CD4-positive, alpha-beta T cell treated with Interleukin-17A for 1 hour (primary cell): Measurements from ENCODE around the gene PGLYRP3.

Experiments
- DNase-seq: peaks from one replicate; pipeline ENCODE4 v3.0.0-alpha.2; 2020

The PGLYRP3 gene, protein sequence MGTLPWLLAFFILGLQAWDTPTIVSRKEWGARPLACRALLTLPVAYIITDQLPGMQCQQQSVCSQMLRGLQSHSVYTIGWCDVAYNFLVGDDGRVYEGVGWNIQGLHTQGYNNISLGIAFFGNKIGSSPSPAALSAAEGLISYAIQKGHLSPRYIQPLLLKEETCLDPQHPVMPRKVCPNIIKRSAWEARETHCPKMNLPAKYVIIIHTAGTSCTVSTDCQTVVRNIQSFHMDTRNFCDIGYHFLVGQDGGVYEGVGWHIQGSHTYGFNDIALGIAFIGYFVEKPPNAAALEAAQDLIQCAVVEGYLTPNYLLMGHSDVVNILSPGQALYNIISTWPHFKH

DNA sequence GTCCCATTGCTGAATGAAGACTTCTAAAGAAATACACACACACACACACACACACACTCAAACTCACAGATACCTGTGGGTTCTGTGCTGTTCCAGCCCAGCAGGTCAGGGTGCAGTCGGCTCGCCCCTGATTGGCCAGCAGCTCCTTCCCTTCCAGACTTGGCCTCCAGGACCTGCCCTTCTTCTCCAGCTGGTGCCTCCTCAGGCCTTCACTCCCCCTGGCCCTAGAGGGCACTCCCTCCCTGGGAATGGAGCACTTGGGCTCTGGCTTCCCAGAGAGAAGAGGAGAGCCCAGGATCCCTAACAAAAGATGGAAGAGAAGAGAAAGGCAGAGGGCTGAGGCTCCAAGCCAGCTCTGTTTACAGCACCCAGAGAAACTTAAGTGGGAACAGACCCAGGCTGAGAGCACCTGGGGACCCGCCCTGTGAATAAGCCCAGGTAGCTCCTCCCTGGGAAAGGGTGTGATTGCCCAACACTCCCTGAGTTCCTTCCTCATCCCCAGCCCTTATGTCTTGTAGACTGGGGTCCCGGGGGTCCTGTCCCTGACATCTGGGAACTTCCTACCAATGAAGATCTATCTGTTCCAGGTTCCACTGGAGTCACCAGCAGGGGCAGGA lies at the start of gene PGLYRP3:
PGLYRP3 (minus strand) TSS at position 383 of the 617 bp plus-strand sequence. CDS start 2,287 bp downstream, outside the sequence.
- no peak for DNase-seq

DNA sequence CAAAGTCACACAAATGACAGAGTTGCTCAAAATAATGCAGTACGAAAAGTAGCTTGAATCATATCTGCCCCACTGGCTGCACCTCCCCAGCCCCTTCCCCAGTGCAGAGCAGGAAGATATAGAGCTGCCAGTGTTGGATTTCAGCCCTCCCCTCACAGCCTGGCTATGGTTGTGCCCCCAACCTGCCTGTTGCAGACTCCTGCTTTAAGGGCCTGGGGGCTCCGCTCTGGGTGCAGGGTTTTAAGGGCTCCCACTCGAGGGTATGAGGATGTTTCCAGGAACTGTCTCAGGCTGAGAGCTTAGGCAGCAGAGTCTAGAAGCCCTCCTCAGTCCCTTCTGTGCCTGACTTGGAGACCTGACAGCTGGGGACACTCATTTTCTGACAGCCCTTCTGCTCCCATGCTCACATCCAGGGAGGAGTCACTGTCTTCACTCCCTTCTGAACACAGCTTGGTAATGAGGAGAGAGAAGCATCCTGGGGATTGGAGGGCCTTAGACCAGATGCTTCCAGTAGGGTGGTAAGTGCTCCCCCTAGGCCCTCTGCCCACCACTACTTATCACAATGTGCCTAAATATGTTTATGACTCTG lies 49.5 kb upstream of the PGLYRP3 start:
- no peak for DNase-seq

DNA sequence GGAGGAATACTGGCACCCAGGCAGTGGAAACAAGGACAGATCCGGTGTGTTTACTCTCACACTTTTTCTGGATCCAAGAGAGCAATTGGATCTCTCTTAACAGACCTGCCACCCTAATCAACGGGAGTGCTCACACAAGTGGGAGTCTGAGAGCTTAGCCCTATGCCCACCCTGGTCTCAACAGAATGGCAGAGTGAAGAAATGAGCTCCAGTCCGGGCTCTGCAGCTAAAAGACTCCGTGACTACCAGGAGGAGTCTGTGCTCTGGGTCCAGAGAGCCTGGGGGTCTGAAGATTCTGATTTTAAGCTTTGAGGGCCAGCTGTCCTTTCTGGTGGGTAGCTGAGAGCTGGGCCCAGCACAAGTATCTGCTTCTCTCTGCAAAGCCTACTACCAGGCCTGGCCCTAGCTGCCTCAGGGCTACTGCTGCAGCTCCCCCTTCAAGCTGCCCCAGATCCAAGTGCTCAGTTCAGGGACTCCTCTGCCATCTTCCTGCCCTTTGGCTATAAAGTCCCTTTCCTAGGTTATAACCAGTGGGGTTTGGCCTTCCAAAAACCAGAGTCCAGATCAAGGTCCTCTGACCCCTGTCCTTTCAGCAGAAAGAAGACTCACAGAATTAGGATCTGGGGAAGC lies 48.8 kb upstream of the PGLYRP3 start:
- no peak for DNase-seq

DNA sequence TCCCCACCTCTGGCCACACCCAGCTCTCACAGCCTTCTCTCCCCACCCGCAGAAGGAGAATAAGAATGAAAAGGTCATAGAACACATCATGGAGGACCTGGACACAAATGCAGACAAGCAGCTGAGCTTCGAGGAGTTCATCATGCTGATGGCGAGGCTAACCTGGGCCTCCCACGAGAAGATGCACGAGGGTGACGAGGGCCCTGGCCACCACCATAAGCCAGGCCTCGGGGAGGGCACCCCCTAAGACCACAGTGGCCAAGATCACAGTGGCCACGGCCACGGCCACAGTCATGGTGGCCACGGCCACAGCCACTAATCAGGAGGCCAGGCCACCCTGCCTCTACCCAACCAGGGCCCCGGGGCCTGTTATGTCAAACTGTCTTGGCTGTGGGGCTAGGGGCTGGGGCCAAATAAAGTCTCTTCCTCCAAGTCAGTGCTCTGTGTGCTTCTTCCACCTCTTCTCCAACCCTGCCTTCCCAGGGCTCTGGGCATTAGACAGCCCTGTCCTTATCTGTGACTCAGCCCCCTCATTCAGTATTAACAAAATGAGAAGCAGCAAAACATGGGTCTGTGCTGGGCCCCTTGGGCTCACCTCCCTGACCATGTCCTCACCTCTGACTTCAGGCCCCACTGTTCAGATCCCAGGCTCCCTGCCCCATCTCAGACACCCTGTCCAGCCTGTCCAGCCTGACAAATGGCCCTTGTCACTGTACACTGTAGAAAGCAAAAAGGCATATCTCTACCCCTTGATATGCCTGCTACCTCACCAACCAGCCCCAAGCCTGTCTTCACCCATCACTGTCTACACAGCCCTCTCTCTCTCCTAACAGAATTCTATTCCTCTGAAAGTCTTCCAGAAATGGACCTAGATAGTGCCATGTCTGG lies 48.1 kb upstream of the PGLYRP3 start:
- no peak for DNase-seq

DNA sequence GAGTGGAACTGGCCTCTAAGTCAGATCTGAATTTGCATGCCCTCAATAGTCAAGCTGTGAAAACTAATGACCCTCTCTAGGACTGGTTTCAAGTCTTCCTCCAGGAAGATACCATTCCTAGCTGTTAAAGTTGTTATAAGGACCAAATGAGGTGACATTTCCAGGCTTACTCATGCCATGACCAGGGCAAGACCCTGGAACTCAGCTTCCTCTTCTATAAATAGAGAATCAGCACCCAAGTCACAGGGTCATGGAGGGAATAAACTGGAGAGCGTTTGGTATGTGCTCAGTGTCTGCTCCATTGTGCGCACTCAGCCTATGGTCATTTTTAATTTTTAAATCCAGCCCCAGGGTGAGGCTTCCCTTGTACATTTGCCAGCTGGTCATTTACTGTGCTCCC lies 47.4 kb upstream of the PGLYRP3 start:
- DNase-seq: no peak

DNA sequence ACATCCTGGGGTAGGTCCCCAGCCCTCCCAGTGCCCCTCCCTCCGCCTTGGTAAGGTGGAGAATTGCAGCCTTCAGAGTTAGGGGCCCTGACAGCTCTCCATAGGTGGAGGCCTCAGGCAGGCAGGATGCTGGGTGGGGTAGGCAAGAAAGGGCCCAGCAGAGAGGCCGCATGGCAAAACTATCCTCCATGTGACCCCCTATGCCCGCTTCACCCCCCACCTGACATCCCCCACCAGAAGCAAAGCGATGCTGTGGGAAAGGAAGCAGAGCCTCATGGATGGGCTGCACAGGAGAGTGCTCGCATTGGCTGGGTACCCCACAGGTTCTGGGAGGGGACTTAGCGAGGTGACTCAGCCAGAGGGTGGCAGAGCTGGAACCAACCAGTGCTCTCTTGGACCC lies 46.5 kb upstream of the PGLYRP3 start:
- DNase-seq: no peak

DNA sequence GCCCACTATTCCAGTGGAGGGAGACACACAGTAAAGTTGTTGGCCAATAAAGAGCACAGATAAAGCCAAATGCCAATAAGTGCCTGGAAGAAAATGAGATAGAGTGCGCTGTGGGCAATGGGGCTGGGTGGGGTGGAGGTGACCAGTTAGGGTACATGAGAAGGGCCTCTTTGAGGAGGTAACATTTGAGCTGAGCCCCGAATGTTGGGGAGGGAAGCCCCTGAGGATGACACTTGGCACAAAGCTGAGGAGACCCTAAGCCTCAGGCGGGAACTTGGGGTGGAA lies 45.9 kb upstream of the PGLYRP3 start:
- DNase-seq: no peak

DNA sequence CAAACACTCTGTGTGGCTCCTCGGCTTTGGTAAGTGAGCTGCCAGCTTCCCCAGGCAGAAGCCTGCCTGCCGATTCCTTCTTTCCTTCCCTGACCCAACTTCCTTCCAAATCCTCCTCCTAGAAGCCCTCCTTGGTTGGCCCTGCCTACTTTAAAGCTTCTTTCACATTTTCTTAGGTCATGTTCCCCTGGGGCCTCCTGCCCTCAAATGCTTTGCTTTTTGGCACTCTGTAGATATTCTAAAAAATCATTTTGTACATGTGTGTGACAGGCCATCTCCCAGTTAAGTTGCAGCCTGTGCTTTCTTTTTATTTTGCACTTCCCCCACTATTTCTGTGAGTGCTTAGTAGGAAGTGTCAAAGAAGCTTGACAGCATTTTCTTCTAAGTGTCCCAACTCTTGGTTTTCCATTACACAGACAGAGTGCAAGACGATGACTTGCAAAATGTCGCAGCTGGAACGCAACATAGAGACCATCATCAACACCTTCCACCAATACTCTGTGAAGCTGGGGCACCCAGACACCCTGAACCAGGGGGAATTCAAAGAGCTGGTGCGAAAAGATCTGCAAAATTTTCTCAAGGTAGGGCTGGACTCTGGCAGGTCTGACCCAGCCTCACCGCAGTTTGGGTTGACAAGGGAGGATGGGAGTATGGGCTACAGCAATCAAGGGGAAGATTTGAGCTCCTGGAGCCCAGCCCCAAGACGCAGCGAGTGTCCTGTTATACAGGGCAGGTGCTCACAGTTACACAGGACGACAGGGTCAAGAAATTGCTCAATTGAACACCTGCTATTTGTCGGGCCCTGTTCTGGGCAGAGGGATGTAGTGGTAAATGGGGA lies 45.3 kb upstream of the PGLYRP3 start, which contains the start of gene S100A9:
S100A9 (plus strand) TSS at position 2 of the 838 bp plus-strand sequence; CDS start at position 432, 430 bp downstream.
- DNase-seq: no peak

DNA sequence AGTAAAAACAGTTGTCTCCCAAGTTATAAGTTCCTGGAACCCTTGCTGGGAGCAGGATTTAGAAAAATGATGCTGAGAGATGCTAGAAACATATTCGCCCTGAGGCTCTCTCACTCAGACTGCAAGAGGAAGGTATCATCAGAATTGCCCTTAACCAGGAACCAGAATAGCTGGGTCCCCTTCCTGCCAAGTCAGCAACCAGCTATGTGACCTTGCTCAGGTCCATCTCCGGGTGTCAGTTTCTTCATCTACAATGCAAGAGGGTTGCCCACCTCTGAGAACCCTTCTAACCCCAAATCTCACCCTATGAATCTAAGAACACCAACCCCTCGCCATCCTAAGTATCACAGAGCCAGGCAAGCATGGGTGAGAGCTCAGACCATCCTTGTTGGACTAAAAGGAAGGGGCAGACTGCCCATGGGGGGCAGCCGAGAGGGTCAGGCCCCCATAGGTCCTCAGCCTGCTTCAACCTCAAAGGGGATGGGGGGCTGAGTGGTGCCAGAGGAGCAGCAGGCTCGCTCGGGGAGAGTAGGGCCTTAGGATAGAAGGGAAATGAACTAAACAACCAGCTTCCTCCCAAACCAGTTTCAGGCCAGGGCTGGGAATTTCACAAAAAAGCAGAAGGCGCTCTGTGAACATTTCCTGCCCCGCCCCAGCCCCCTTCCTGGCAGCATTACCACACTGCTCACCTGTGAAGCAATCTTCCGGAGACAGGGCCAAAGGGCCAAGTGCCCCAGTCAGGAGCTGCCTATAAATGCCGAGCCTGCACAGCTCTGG lies 44.5 kb upstream of the PGLYRP3 start:
- DNase-seq: peak; percentile 23

DNA sequence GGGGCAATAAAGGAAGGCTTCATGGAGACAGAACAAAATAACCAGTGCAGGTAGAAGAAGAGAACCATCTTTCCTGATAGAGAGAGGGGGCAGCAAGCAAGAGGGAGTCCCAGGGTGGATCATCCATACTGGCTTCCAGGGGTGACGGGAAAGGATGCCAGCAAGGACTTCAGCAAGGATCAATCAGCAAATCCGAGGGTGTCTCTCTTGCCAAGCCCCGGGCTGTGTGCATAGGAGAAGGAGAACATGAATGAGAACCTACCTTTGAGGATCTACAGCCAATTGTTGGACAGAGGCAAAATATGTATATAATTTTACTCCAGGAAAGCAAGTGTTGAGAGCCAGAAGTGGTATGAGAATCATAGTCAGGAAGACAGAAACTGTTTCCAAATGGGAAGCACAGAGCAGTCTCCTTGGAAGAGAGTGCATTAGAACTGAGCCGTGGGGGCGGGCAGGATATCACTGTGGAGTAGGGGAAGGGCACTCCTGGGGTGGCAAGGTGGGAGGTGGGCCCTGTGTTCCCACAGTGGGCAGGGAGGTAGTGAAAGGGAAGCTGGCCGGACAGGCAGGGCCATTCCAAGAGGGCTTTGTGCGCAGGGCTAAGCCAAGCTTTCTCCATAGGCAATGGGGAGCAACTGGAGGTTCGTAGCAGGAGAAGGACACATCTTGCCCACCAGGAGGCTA lies 43.8 kb upstream of the PGLYRP3 start:
- no peak for DNase-seq

DNA sequence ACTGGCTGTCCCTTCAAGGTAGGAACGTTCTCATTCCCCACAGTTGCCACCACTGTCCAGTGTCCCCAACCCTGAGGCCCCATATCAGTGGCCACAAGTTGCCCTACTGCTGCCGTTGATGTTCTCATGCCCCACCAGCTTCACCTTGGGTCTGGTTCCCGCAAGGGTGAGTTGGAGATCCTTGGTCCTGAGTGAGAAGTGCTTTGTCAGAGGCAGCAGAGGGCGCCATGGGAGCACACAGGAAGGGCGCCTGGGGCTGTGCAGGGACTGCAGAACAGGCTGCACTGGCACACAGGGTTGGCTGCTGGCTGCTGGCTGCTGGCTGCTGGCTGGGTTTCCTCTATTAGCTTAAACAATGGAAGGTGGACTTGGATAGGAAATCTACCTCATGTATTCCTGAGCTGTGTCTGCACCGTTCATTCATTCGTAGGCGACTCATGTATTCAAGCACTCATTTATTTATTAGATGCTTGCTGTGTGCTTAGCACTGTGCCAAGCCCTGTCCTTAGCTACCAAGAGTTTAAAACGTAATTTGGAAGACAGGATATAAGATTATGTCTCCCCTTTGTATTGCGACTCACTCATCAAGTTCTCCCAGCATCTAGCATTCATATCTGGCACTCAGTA lies 42.8 kb upstream of the PGLYRP3 start:
- DNase-seq: peak; percentile 47

DNA sequence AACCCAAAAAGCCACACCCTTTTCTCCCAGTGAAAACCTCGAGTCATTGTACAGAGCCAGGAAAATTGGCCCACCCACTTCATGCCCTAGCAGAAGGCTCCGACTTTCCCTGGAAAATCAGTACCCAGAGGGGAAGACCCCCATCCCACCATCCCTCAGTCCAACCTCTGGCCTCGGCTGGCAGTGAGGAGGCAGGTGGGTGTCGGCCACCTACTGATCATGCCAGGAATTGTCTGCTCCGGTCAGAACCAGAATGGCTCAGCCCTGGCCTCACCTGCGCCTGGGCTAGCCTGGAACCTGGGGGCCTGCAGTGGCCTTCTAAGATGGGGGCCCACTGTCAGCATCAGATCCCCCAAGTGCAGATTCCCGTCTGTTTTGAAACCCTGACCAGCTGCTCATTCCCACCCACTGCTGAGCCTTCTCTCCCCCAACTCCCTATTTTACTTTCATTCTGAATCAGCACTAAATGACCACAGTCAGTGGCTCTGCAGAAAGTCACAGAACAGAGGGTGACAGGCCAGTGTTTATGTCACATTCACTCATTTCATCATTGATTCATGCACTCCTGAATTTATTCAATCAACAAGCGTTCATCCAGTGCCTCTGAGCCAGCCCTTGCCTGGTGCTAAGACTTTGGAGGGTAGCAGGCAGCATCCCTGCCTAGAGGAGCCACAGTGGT lies 41.9 kb upstream of the PGLYRP3 start:
- no peak for DNase-seq

DNA sequence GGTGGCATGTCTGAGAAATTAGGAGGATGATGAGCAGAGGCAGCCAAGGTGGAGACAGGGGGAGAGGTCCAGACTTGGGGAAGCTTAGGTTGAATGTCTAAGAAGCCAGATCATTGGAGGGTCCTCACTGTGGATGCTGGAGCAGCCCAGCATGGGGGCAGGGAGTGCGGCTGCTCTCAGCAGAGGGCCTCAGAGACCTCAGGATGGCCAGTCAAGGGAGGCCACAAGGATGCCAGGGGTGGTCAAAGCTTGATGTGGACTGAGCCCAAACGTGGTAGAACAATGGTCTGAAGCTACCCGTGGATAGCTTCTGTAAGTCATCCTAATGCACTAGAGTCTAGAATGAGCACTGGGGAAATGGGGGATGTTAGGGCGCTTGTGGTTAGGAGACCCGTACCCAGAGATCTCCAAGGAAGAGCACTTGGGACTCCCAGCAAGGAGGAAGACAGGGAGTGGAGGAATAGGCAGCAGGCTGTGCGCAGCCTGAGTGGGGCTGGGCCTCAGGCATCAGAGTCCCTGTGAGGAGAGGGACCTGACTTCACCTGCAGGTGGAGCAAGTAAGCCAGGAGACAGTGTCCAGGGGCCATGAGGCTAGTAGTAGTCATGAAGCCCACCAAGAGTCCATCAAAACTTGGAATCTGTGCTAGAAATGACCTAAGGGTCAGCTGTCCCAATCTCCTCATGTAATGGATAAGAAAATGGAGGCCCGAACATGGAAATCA lies 40.6 kb upstream of the PGLYRP3 start:
- DNase-seq: no peak

DNA sequence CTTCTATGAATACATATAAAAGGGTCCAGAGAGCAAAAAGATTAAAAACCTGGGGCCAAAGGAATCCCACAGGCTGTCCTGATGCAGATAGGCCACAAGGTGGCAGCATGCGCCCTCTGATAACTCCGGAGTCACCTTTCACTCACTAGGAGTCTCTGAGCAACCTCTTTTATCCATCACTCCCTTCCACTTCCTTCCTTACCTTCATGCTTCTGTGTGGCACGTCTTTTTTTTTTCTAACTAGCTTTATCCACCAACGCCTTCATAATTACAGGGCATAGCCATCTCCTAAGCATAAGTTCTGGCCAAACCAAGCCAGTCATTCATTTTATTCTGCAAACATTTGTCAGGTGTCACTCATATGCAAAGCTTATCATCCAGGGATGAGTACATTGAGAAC lies 39.8 kb upstream of the PGLYRP3 start:
- DNase-seq: peak; percentile 65

DNA sequence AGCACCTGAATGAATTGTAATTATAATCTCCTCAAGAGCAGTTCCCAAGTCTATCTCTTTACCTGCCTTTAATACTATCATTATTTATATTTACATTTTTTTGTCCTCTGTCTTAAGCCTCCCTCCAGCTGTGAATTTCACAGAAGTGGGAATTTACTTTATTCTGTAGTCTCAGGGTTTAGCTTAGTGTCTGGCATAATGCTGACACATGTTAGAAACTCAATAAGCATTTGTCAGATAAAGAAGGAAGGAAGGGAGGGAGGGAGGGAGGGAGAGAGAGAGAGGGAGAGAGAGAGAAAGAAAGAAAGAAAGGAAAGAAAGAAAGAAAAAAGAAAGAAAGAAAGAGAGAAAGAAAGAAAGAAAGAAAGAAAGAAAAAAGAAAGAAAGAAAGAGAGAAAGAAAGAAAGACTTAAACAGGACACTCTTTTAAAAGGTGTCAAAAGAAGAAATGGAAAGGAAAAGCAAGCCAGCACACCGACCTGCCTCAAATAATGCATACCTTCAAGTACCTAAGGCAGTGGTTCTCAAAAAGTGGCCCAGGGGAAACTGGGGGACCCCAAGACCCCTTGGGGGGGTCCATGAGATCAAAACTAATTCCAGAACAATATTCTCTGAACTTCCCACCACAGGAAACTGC lies 37.7 kb upstream of the PGLYRP3 start:
- no peak for DNase-seq

DNA sequence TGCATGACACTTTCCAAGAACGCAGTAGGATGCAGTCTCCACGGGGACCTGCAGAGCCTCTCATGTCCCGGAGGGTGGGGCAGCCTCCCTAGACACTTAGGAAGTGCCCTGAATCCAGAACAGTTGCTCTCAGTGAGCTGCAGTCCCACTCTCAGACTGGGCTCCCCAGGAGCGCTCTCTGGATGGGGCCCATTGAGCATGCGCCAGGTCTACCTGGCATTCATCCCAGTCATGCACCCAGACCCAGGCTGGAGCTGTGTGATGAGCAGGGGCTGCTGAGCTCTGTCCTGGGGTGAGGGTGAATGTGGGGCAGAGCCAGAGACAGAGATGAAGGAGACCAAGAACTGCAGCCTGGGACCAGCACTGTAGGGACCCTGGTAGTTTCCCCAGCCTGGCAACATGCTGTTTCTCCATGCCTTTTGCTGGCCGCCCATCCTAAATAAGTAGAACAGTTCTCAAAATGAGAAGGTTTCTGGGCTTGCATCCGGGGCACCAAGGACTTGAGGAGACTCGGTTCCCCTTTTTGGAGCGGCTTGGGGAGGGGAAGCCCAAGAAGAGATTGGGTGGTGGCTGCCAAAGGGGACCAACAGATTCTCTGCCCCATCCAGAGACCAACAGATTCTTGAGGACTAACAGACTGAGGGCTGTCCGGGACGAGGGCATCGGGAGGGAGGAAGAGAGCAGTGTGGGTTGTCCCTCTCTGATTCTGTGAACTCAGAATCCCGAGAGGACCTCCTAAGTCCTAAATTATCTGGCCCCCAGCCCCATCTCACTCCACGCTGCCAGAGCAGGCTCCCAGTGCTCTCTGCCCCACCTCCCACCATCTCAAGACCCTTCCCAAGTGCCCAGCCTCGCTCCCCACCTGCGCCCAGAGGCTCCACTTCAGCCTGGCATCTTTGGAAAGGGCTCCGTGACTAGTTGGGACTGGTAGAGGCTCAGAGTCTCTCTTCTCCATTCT lies 36.9 kb upstream of the PGLYRP3 start:
- no peak for DNase-seq
